Fibroblast of villous mesenchyme (primary cell): Measurements from ENCODE around the gene SEMA6A. TPM values are rescaled to one million over a fixed set of nuclear protein-coding genes. Genes with fewer than 3 reads are reported as not detected.
"Not testable (repeated sequence)": the region's sequence is repeated elsewhere in the genome, so short reads cannot be mapped to it uniquely, and the experiment has no call there.

Source experiments
- DNase-seq: peaks from one replicate; pipeline ENCODE4 v3.0.0-alpha.2; 2010; ENCODE audit warnings: low read depth
- H3K4me3 ChIP-seq: 2 replicates; pipeline ENCODE4 v1.5.1; 2011; ENCODE audit warnings: low read depth, mild to moderate bottlenecking, low read length
- CTCF ChIP-seq: IDR thresholded peaks from 2 replicates; pipeline ENCODE4 v1.5.1; 2012; ENCODE audit warnings: low read depth, mild to moderate bottlenecking, low read length; ENCODE audit not compliant: insufficient read depth
- total RNA-seq: library from RNA; depleted of rRNA; stranded (reverse); fragments of >200 nt; gene quantifications from 2 replicates; pipeline ENCODE4 v1.2.3, GENCODE V29; 2012

Gene SEMA6A
- total RNA-seq, 1 donor: 2.2 TPM

GRCh38 chr5:116527582-116527981, 47.0 kb downstream of the SEMA6A start:
- H3K4me3 ChIP-seq: no peak overlapping the region
- no peak for TF ChIP-seq CTCF
- no peak for DNase-seq

GRCh38 chr5:116525674-116526073, 48.9 kb downstream of the SEMA6A start:
- H3K4me3 ChIP-seq: no peak overlapping the region
- no peak for DNase-seq
- no peak for TF ChIP-seq CTCF

- H3K4me3 ChIP-seq: no peak overlapping the region
- DNase-seq: no peak
- TF ChIP-seq CTCF: no peak
Measured at GRCh38 chr5:116524966-116525365, 49.7 kb downstream of the SEMA6A start.

GRCh38 chr5:116524051-116524904, 50.3 kb downstream of the SEMA6A start:
- no peak for TF ChIP-seq CTCF
- no peak for DNase-seq

GRCh38 chr5:116523182-116523581, 51.4 kb downstream of the SEMA6A start:
- H3K4me3 ChIP-seq, DNase-seq: not testable (repeated sequence)

More at GRCh38 chr5:116524051-116524904, 50.3 kb downstream of the SEMA6A start:
- H3K4me3 ChIP-seq: no peak overlapping the region

- no peak for DNase-seq
- H3K4me3 ChIP-seq: no peak overlapping the region
- no peak for TF ChIP-seq CTCF
Measured at GRCh38 chr5:116522356-116523136, 52.1 kb downstream of the SEMA6A start.

GRCh38 chr5:116521173-116521872, 53.3 kb downstream of the SEMA6A start:
- no peak for DNase-seq
- H3K4me3 ChIP-seq: no peak overlapping the region
- no peak for TF ChIP-seq CTCF
